Lower leg skin (tissue), 3 donors: ENCODE results near the gene FHOD3.

ENCODE experiments used
- CTCF ChIP-seq, 3 donors: fragments of 450-650 bp; IDR thresholded peaks; one replicate each; pipeline ENCODE4 v1.5.1; 2016; ENCODE audit warnings: antibody characterized with exemption in 3 of 3, mild to moderate bottlenecking in 3 of 3, moderate library complexity in 2 of 3
- POLR2A ChIP-seq, 2 donors: fragments of 450-650 bp; IDR thresholded peaks; one replicate each; pipeline ENCODE4 v1.6.1; 2016 to 2017; ENCODE audit warnings: antibody characterized with exemption in 2 of 2, mild to moderate bottlenecking in 1 of 2, moderate library complexity in 1 of 2

DNA sequence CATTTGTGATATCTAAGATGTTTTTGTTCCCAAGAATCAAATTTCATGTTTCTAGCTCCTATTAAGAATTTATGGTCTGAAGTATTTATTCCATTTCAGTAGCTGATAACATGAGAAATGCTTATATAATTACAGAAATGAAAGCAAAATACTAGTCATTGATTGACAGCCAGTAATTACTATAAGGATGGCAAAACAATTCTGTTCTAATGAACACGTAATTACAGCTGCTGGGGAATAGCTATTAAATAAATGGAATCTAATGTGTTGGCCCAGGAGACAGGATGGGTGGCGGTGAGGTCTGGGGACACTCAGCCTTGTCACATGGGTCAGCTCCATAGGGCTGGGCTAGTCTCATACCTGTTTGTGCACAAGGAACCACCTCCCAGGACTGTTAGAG is 263.5 kb downstream of the FHOD3 start:
- TF ChIP-seq CTCF (IDR thresholded peaks at IDR 0.05) (no peak), POLR2A (IDR thresholded peaks at IDR 0.05) (no peak)
